Activated CD4-positive, alpha-beta T cell treated with anti-CD3 and anti-CD28 coated beads, Interleukin-2, amount 10 ng/mL, durations not matched to agents 7 days and 5 days (primary cell): ENCODE data around the gene GATA3. TPM values are rescaled to one million over a fixed set of nuclear protein-coding genes. Genes with fewer than 3 reads are reported as not detected.
"Not testable (repeated sequence)": the region's sequence is repeated elsewhere in the genome, so short reads cannot be mapped to it uniquely, and the experiment has no call there.

ENCODE experiments used
- CTCF ChIA-PET: fragments of 350-600 bp; sonication (Branson Sonifier 250); formaldehyde crosslinking; loops from one replicate; lab custom pipeline; 2021; ENCODE audit warnings: antibody characterized with exemption; lab: Charles Lee
- POLR2A ChIA-PET: fragments of 350-600 bp; sonication (Branson Sonifier 250); formaldehyde crosslinking; loops from one replicate; lab custom pipeline; 2021; ENCODE audit warnings: antibody characterized with exemption; lab: Charles Lee
- DNase-seq: peaks from one replicate; pipeline ENCODE4 v3.0.0-alpha.2; 2020
- H3K27ac Mint-ChIP-seq: one replicate; pipeline ENCODE4 v1.8.0; 2021; ENCODE audit warnings: mild to moderate bottlenecking, moderate library complexity, mixed read lengths
- H3K27me3 Mint-ChIP-seq: one replicate; pipeline ENCODE4 v1.8.0; 2021; ENCODE audit warnings: mixed read lengths
- H3K36me3 Mint-ChIP-seq: one replicate; pipeline ENCODE4 v1.8.0; 2021; ENCODE audit warnings: low read depth, mixed read lengths
- H3K4me1 Mint-ChIP-seq: one replicate; pipeline ENCODE4 v1.8.0; 2021; ENCODE audit warnings: mixed read lengths
- H3K4me3 Mint-ChIP-seq: one replicate; pipeline ENCODE4 v1.8.0; 2021; ENCODE audit warnings: mild to moderate bottlenecking, moderate library complexity, mixed read lengths
- H3K9me3 Mint-ChIP-seq: one replicate; pipeline ENCODE4 v1.8.0; 2021; ENCODE audit warnings: mixed read lengths
- total RNA-seq, 2 experiments: library from RNA; stranded (reverse); gene quantifications; one replicate each; pipeline ENCODE4 v1.2.3, GENCODE V29; 2021

GATA3 gene
- total RNA-seq, result 10 to 100 TPM; 48.1 to 52.0 TPM

- H3K27me3 Mint-ChIP-seq, result peaks cover 20% of the 10 kb centered on the region
- peak within 1 kb of the TSS; percentile 99 for H3K27ac Mint-ChIP-seq
- H3K4me3 Mint-ChIP-seq, result peak within 1 kb of the TSS; percentile 97
- ChIA-PET POLR2A (interaction anchor here (0.6 kb wide), 1 partner anchor 18 kb away, joined by 4 read pairs; no protein-coding TSS in a partner anchor), CTCF (interaction anchor here (0.6 to 1.5 kb wide), 2 partner anchors 10 to 204 kb away, joined by 3 read pairs; no protein-coding TSS in a partner anchor)
- peak; percentile 90 for DNase-seq
- H3K36me3 Mint-ChIP-seq, result peaks cover 44% of the 10 kb centered on the region
- no peaks in the 10 kb centered on the region for H3K9me3 Mint-ChIP-seq
- peaks cover 40% of the 10 kb centered on the region for H3K4me1 Mint-ChIP-seq
Observed at GRCh38 chr10:8054494-8055407, at the start of gene GATA3. Gene GATA3 (plus strand): TSS chr10:8054688. CDS start chr10:8055656, 968 bp downstream.

GRCh38 chr10:8006274-8006999 is 48.1 kb upstream of the GATA3 start:
- no peak for DNase-seq
- Mint-ChIP-seq H3K9me3 (peaks cover 28% of the 10 kb centered on the region), H3K4me1 (no peaks in the 10 kb centered on the region), H3K36me3 (peaks cover 34% of the 10 kb centered on the region), H3K27ac (no peak overlapping the region), H3K27me3 (no peaks in the 10 kb centered on the region), H3K4me3 (no peak overlapping the region)
- ChIA-PET CTCF (no interaction called here), POLR2A (no interaction called here)

- DNase-seq, result no peak
- no peak overlapping the region for H3K27ac Mint-ChIP-seq
- ChIA-PET CTCF (interaction anchor here (0.6 to 1.6 kb wide), 3 partner anchors 10 to 507 kb away, joined by 4 to 6 read pairs (median 5); no protein-coding TSS in a partner anchor), POLR2A (no interaction called here)
- no peak overlapping the region for H3K4me3 Mint-ChIP-seq
- H3K27me3 Mint-ChIP-seq, result no peaks in the 10 kb centered on the region
- H3K9me3 Mint-ChIP-seq, result peaks cover 13% of the 10 kb centered on the region
- no peaks in the 10 kb centered on the region for H3K4me1 Mint-ChIP-seq
- H3K36me3 Mint-ChIP-seq, result peaks cover 20% of the 10 kb centered on the region
Observed at GRCh38 chr10:8009031-8009430, 45.5 kb upstream of the GATA3 start.

DNA sequence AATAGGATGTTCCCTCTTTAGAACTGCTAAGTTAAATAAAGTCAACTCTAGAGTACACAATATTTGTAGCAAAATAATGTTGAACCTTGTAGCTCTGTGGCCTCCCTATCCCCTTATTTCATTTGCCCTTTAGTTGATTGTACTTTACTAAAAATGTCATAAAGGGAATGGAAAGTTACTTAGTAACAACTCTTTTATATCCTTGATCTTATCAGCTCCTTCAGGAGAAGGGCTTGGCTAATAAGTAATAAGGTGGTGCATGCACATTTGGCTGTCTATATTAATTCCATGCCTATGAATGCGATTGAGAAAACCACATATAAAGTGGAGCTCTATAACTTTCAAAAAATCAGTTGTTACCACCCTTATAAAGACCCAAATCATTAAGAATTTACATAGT is 41.5 kb upstream of the GATA3 start:
- CTCF ChIA-PET, result interaction anchor here (0.7 to 1.3 kb wide), 2 partner anchors 21 to 848 kb away, joined by 3 read pairs; no protein-coding TSS in a partner anchor

GRCh38 chr10:8013619-8014018 is 40.9 kb upstream of the GATA3 start:
- ChIA-PET CTCF (interaction anchor here (1.3 kb wide), 1 partner anchor 20 kb away, joined by 3 read pairs; no protein-coding TSS in a partner anchor), POLR2A (no interaction called here)
- H3K4me1 Mint-ChIP-seq, result no peaks in the 10 kb centered on the region

More for the DNA sequence above, 41.5 kb upstream of the GATA3 start:
- Mint-ChIP-seq H3K4me3 (no peak overlapping the region), H3K27me3 (no peaks in the 10 kb centered on the region), H3K4me1 (no peaks in the 10 kb centered on the region), H3K27ac (no peak overlapping the region), H3K36me3 (peaks cover 7% of the 10 kb centered on the region), H3K9me3 (no peaks in the 10 kb centered on the region)
- POLR2A ChIA-PET, result no interaction called here
- no peak for DNase-seq

GRCh38 chr10:8014649-8015048 is 39.8 kb upstream of the GATA3 start:
- POLR2A ChIA-PET, result no interaction called here
- H3K4me1 Mint-ChIP-seq, result no peaks in the 10 kb centered on the region
- no peaks in the 10 kb centered on the region for H3K9me3 Mint-ChIP-seq
- H3K27ac Mint-ChIP-seq, result no peak overlapping the region
- H3K27me3 Mint-ChIP-seq, result no peaks in the 10 kb centered on the region
- no peak overlapping the region for H3K4me3 Mint-ChIP-seq
- CTCF ChIA-PET, result no interaction called here
- H3K36me3 Mint-ChIP-seq, result peaks cover 7% of the 10 kb centered on the region
- DNase-seq, result no peak

More at GRCh38 chr10:8013619-8014018, 40.9 kb upstream of the GATA3 start:
- H3K9me3 Mint-ChIP-seq, result no peaks in the 10 kb centered on the region
- H3K36me3 Mint-ChIP-seq, result peaks cover 7% of the 10 kb centered on the region
- no peaks in the 10 kb centered on the region for H3K27me3 Mint-ChIP-seq
- H3K4me3 Mint-ChIP-seq, result no peak overlapping the region
- no peak overlapping the region for H3K27ac Mint-ChIP-seq
- DNase-seq, result no peak

GRCh38 chr10:8017277-8017676 is 37.2 kb upstream of the GATA3 start:
- no peaks in the 10 kb centered on the region for H3K9me3 Mint-ChIP-seq
- no peaks in the 10 kb centered on the region for H3K4me1 Mint-ChIP-seq
- POLR2A ChIA-PET, result no interaction called here

DNA sequence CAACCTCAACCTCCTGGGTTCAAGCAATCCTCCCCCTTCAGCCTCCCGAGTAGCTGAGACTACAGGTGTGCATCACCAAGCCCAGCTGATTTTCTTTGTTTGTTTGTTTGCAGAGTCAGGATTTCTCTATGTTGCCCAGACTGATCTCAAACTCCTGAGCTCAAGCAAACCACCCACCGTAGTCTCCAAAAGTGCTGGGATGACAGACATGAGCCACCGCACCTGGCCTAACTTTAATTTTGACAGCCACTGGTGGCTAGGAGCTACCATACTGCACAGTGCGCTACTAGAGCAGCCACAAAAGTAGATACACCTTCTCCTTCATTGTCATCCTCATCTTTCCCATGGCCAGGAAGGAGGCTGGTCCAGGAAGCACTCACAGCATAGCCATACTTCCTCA is 31.2 kb upstream of the GATA3 start:
- Mint-ChIP-seq H3K27me3 (peaks cover 10% of the 10 kb centered on the region), H3K27ac (no peak overlapping the region), H3K4me3 (no peak overlapping the region), H3K9me3 (no peaks in the 10 kb centered on the region), H3K4me1 (peaks cover 10% of the 10 kb centered on the region), H3K36me3 (no peaks in the 10 kb centered on the region)
- no peak for DNase-seq
- CTCF ChIA-PET, result no interaction called here
- POLR2A ChIA-PET, result no interaction called here

More at GRCh38 chr10:8017277-8017676, 37.2 kb upstream of the GATA3 start:
- no peak overlapping the region for H3K27ac Mint-ChIP-seq
- CTCF ChIA-PET, result no interaction called here
- H3K4me3 Mint-ChIP-seq, result no peak overlapping the region
- H3K36me3 Mint-ChIP-seq, result peaks cover 3% of the 10 kb centered on the region
- no peak for DNase-seq
- H3K27me3 Mint-ChIP-seq, result no peaks in the 10 kb centered on the region

- H3K4me3 Mint-ChIP-seq, result no peak overlapping the region
- no peaks in the 10 kb centered on the region for H3K36me3 Mint-ChIP-seq
- CTCF ChIA-PET, result interaction anchor here (1.1 kb wide), 1 partner anchor 41 kb away, joined by 4 read pairs; no protein-coding TSS in a partner anchor
Observed at GRCh38 chr10:8023851-8024250, 30.6 kb upstream of the GATA3 start.

DNA sequence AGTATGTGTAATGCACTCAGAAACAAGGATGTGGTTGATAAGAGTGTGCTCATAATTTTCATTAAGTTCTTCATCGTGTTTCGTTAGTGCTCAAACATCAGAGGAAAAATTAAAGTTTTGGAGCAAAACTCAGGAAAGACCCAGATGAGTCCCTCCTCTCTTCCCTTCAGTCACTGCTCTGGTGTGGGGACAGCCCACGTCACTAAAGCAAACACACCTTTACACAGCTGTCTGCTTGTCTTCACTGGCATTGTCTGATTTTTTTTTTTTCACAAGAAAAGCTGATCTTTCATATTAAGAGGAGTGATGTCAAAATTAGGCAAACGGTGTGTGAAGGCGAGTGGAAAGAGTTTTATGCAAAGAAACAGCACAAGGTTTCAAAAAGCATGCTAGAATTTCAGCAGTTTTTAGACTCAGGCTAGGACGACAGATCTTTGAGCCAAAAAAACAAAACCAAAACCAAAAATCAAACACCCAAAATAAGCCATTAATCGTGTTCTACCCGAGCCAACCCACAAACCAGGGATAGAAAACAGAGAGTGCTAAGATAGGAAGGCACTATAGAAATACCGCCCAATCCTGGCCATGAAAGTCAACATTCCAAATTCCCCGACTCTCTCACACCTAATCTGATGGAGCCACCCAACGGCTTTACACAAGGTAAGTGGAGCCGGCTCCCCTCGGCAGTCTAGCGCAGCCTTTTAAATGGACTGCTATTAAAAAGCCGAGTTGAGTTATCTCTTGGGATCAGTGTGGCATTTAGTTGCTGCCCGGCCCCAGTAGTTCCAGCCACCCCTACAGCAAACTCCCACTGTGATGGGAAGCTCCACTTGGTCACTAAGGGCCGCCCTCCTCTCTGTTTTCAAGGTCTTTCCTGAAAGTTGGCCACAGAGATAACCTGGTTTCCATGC is 27.9 kb upstream of the GATA3 start:
- no peaks in the 10 kb centered on the region for H3K9me3 Mint-ChIP-seq
- no peaks in the 10 kb centered on the region for H3K36me3 Mint-ChIP-seq
- H3K4me1 Mint-ChIP-seq, result peaks cover 10% of the 10 kb centered on the region
- peak overlapping the region; percentile 67 for H3K4me3 Mint-ChIP-seq
- ChIA-PET CTCF (no interaction called here), POLR2A (no interaction called here)
- peaks cover 13% of the 10 kb centered on the region for H3K27me3 Mint-ChIP-seq
- no peak for DNase-seq
- H3K27ac Mint-ChIP-seq, result peak overlapping the region; percentile 27

More at GRCh38 chr10:8023851-8024250, 30.6 kb upstream of the GATA3 start:
- DNase-seq, result no peak
- H3K27me3 Mint-ChIP-seq, result peaks cover 10% of the 10 kb centered on the region
- POLR2A ChIA-PET, result no interaction called here
- no peak overlapping the region for H3K27ac Mint-ChIP-seq
- peaks cover 10% of the 10 kb centered on the region for H3K4me1 Mint-ChIP-seq
- H3K9me3 Mint-ChIP-seq, result no peaks in the 10 kb centered on the region

GRCh38 chr10:8031211-8031610 is 23.3 kb upstream of the GATA3 start:
- DNase-seq, POLR2A ChIA-PET, CTCF ChIA-PET, H3K4me3 Mint-ChIP-seq, H3K27ac Mint-ChIP-seq, H3K36me3 Mint-ChIP-seq, H3K9me3 Mint-ChIP-seq: not testable (repeated sequence)
- H3K4me1 Mint-ChIP-seq, result peaks cover 19% of the 10 kb centered on the region
- peaks cover 40% of the 10 kb centered on the region for H3K27me3 Mint-ChIP-seq

- no peak overlapping the region for H3K27ac Mint-ChIP-seq
- peaks cover 44% of the 10 kb centered on the region for H3K27me3 Mint-ChIP-seq
- DNase-seq, result no peak
- peaks cover 15% of the 10 kb centered on the region for H3K4me1 Mint-ChIP-seq
- H3K36me3 Mint-ChIP-seq, result no peaks in the 10 kb centered on the region
- no peak overlapping the region for H3K4me3 Mint-ChIP-seq
- no peaks in the 10 kb centered on the region for H3K9me3 Mint-ChIP-seq
- CTCF ChIA-PET, result interaction anchor here (0.5 to 1.8 kb wide), 4 partner anchors 18 to 558 kb away, joined by 3 to 4 read pairs (median 4); no protein-coding TSS in a partner anchor
- POLR2A ChIA-PET, result interaction anchor here (0.6 kb wide), 1 partner anchor 452 kb away, joined by 3 read pairs; no protein-coding TSS in a partner anchor
Observed at GRCh38 chr10:8032558-8032957, 21.9 kb upstream of the GATA3 start.
